Tibial nerve (tissue), 4 donors: Measurements from ENCODE around the gene CRHR1.

Experiments
- EP300 ChIP-seq, 2 donors: sonication (generic); formaldehyde crosslinking; IDR thresholded peaks; one replicate each; pipeline ENCODE4 v1.6.1; 2017; ENCODE audit warnings: antibody characterized with exemption in 2 of 2, mild to moderate bottlenecking in 1 of 2
- POLR2A ChIP-seq, 2 donors: fragments of 450-650 bp; IDR thresholded peaks; one replicate each; pipeline ENCODE4 v1.6.1; 2017; ENCODE audit warnings: antibody characterized with exemption in 2 of 2, mild to moderate bottlenecking in 2 of 2, moderate library complexity in 2 of 2
- TF ChIP-seq, protein P1 (sequence below), 5 experiments: fragments of 200-600 bp in 3 of 5; fragments of 450-650 bp in 2 of 5; sonication (generic) in 3 of 5; IDR thresholded peaks; one replicate each; pipeline ENCODE4 v1.5.1; 2016 to 2019; ENCODE audit warnings: antibody characterized with exemption in 5 of 5, mild to moderate bottlenecking in 3 of 5, moderate library complexity in 2 of 5

DNA sequence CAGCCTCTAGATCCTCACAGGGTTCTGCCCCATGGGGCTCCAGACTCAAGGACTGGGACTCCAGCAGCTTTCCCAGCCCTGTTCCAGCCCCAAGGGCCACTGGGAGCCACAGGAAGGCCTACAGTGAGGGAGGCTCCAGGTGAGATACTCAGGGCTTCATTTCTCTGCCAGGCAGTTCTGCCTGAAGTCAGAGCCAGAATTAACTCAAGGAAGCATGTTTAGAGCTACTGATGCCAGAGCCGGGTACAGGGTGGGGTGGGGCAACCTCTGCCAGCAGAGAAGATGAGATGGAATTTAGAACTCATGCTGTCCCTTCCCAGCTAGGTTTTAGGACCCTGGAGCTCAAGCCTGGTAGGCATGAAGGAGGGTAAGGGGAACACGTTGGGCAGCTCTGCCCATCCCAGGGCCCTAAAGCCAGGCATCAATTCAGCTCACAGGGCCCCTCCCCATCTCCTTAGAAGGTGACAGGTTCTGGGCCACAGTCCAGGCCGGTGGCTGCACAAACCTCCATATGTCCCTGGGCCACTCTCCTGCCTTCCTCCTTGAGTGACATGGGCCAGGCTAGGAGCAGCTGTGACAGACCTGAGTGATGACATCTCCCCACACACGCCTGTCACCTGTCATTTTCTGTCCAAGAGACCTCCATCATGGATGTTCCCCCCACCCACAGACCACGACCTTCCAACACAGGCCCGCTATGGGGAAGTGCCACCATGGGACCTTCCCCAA, 36.1 kb downstream of the CRHR1 start:
- TF ChIP-seq EP300 (IDR thresholded peaks at IDR 0.05) (no peak), POLR2A (IDR thresholded peaks at IDR 0.05) (no peak)
- TF ChIP-seq, protein P1, sequence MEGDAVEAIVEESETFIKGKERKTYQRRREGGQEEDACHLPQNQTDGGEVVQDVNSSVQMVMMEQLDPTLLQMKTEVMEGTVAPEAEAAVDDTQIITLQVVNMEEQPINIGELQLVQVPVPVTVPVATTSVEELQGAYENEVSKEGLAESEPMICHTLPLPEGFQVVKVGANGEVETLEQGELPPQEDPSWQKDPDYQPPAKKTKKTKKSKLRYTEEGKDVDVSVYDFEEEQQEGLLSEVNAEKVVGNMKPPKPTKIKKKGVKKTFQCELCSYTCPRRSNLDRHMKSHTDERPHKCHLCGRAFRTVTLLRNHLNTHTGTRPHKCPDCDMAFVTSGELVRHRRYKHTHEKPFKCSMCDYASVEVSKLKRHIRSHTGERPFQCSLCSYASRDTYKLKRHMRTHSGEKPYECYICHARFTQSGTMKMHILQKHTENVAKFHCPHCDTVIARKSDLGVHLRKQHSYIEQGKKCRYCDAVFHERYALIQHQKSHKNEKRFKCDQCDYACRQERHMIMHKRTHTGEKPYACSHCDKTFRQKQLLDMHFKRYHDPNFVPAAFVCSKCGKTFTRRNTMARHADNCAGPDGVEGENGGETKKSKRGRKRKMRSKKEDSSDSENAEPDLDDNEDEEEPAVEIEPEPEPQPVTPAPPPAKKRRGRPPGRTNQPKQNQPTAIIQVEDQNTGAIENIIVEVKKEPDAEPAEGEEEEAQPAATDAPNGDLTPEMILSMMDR (IDR thresholded peaks at IDR 0.05), result no peak
